ENCODE results near the gene PCDHGB3. TPM values are rescaled to one million over a fixed set of nuclear protein-coding genes. Genes with fewer than 3 reads are reported as not detected.
A peak's percentile ranks its signal among the peaks of the same experiment; 100 is the strongest.

Gene PCDHGB3
- total RNA-seq, 1 experiment from 2014 or later, result 3.4 TPM

- intact Hi-C loops (cut with micrococcal nuclease; ENCODE audit: unreplicated experiment), result loop anchor here (5.0 kb wide), 1 partner anchor 124 kb away; no protein-coding TSS in a partner anchor
- no peak for TF ChIP-seq CTCF (conservative IDR thresholded peaks at IDR 0.05; ENCODE audit: low read depth, low read length)
- no peak for TF ChIP-seq EZH2 (IDR thresholded peaks at IDR 0.05; ENCODE audit: borderline replicate concordance, low read depth, low read length, poor library complexity, severe bottlenecking)
- ChIA-PET POLR2A (ENCODE audit: low non-redundant PET) (no interaction called here), CTCF (interaction anchor here (1.5 kb wide), 2 partner anchors 159 to 175 kb away, joined by 5 to 7 read pairs; partner anchors contain the start of gene PCDHB14)
- TSS peak; percentile 53 for BruUV-seq (replicated peaks)
- Histone ChIP-seq H3K27ac (ENCODE audit: low read depth, low read length, poor library complexity, severe bottlenecking) (no peak overlapping the region), H3K4me3 (ENCODE audit: low read depth, low read length, poor library complexity, severe bottlenecking) (no peak overlapping the region), H3K36me3 (ENCODE audit: insufficient read depth, low read length, poor library complexity, severe bottlenecking) (peaks cover 31% of the 10 kb centered on the region), H3K4me1 (ENCODE audit: insufficient read depth, low read length, poor library complexity, severe bottlenecking) (no peaks in the 10 kb centered on the region), H3K27me3 (replicated peaks; ENCODE audit: insufficient read depth, low read depth, low read length, poor library complexity) (no peaks in the 10 kb centered on the region), H3K9me3 (ENCODE audit: low read depth, low read length, poor library complexity, severe bottlenecking) (peaks cover 54% of the 10 kb centered on the region)
- DNase-seq (ENCODE audit: low spot score), result no peak
These were observed 28.6 kb downstream of the PCDHGB3 start for GRCh38 chr5:141398608-141399007.

GRCh38 chr5:141399555-141400258, 29.7 kb downstream of the PCDHGB3 start:
- intact Hi-C loops (cut with micrococcal nuclease; ENCODE audit: unreplicated experiment), result loop anchor here (5.0 kb wide), 1 partner anchor 123 kb away; no protein-coding TSS in a partner anchor
- Histone ChIP-seq H3K27me3 (replicated peaks; ENCODE audit: insufficient read depth, low read depth, low read length, poor library complexity) (no peaks in the 10 kb centered on the region), H3K36me3 (ENCODE audit: insufficient read depth, low read length, poor library complexity, severe bottlenecking) (peaks cover 32% of the 10 kb centered on the region), H3K9me3 (ENCODE audit: low read depth, low read length, poor library complexity, severe bottlenecking) (peaks cover 62% of the 10 kb centered on the region), H3K4me3 (ENCODE audit: low read depth, low read length, poor library complexity, severe bottlenecking) (no peak overlapping the region), H3K4me1 (ENCODE audit: insufficient read depth, low read length, poor library complexity, severe bottlenecking) (no peaks in the 10 kb centered on the region), H3K27ac (ENCODE audit: low read depth, low read length, poor library complexity, severe bottlenecking) (no peak overlapping the region)
- no peak for TF ChIP-seq CTCF (conservative IDR thresholded peaks at IDR 0.05; ENCODE audit: low read depth, low read length)
- TF ChIP-seq EZH2 (IDR thresholded peaks at IDR 0.05; ENCODE audit: borderline replicate concordance, low read depth, low read length, poor library complexity, severe bottlenecking), result no peak
- ChIA-PET POLR2A (ENCODE audit: low non-redundant PET) (no interaction called here), CTCF (no interaction called here)
- no peak for DNase-seq (ENCODE audit: low spot score)
- no TSS peak for BruUV-seq (replicated peaks)

GRCh38 chr5:141402553-141403243, 32.7 kb downstream of the PCDHGB3 start, which contains the start of gene PCDHGA9:
Gene PCDHGA9 (plus strand): TSS chr5:141402778. CDS start chr5:141402953, 175 bp downstream.
- H3K27ac ChIP-seq (ENCODE audit: low read depth, low read length, poor library complexity, severe bottlenecking), result no peak within 1 kb of the TSS
- no peaks in the 10 kb centered on the region for H3K27me3 ChIP-seq (replicated peaks; ENCODE audit: insufficient read depth, low read depth, low read length, poor library complexity)
- peaks cover 44% of the 10 kb centered on the region for H3K36me3 ChIP-seq (ENCODE audit: insufficient read depth, low read length, poor library complexity, severe bottlenecking)
- DNase-seq (ENCODE audit: low spot score), result peak; percentile 25
- TF ChIP-seq CTCF (conservative IDR thresholded peaks at IDR 0.05; ENCODE audit: low read depth, low read length) (peak; percentile 28; the same call in 1 of the 2 replicates), EZH2 (IDR thresholded peaks at IDR 0.05; ENCODE audit: borderline replicate concordance, low read depth, low read length, poor library complexity, severe bottlenecking) (no peak)
- no TSS peak for BruUV-seq (replicated peaks)
- peaks cover 81% of the 10 kb centered on the region for H3K9me3 ChIP-seq (ENCODE audit: low read depth, low read length, poor library complexity, severe bottlenecking)
- H3K4me1 ChIP-seq (ENCODE audit: insufficient read depth, low read length, poor library complexity, severe bottlenecking), result no peaks in the 10 kb centered on the region
- ChIA-PET CTCF (no interaction called here), POLR2A (ENCODE audit: low non-redundant PET) (no interaction called here)
- no peak within 1 kb of the TSS for H3K4me3 ChIP-seq (ENCODE audit: low read depth, low read length, poor library complexity, severe bottlenecking)
- intact Hi-C loops (cut with micrococcal nuclease; ENCODE audit: unreplicated experiment), result no loop called here
